ENCODE measurements around the gene RABGAP1L.

The RABGAP1L gene

DNA sequence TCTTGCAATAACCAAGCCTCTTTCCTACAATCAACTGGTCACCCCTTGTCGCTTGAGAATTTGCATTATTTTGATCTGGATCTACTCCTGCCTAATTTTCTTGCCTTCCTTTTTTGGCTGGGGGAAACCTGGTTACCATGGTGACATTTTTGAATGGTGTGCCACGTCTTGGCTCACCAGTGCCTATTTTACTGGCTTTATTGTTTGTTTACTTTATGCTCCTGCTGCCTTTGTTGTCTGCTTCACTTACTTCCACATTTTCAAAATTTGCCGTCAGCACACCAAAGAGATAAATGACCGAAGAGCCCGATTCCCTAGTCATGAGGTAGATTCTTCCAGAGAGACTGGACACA lies 289.2 kb downstream of the RABGAP1L start:
- no peak overlapping the region for H3K9ac ChIP-seq
- H3K4me3 ChIP-seq (ENCODE audit: low read depth, low read length): no peak overlapping the region
- H3K27ac ChIP-seq: peak overlapping the region; percentile 8
- H3K9me3 ChIP-seq (ENCODE audit: control insufficient read depth, low read length): no peaks in the 10 kb centered on the region
- TF ChIP-seq, protein P1, sequence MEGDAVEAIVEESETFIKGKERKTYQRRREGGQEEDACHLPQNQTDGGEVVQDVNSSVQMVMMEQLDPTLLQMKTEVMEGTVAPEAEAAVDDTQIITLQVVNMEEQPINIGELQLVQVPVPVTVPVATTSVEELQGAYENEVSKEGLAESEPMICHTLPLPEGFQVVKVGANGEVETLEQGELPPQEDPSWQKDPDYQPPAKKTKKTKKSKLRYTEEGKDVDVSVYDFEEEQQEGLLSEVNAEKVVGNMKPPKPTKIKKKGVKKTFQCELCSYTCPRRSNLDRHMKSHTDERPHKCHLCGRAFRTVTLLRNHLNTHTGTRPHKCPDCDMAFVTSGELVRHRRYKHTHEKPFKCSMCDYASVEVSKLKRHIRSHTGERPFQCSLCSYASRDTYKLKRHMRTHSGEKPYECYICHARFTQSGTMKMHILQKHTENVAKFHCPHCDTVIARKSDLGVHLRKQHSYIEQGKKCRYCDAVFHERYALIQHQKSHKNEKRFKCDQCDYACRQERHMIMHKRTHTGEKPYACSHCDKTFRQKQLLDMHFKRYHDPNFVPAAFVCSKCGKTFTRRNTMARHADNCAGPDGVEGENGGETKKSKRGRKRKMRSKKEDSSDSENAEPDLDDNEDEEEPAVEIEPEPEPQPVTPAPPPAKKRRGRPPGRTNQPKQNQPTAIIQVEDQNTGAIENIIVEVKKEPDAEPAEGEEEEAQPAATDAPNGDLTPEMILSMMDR (IDR thresholded peaks at IDR 0.05): no peak
- no peak overlapping the region for H3K4me2 ChIP-seq (ENCODE audit: low read length)
- H3K79me2 ChIP-seq: no peaks in the 10 kb centered on the region
- H3K36me3 ChIP-seq (ENCODE audit: control insufficient read depth, insufficient read depth, low read length): no peaks in the 10 kb centered on the region
- H2AFZ ChIP-seq: no peak overlapping the region
- no peaks in the 10 kb centered on the region for H3K27me3 ChIP-seq (ENCODE audit: control insufficient read depth, insufficient read depth, low read length)
- H3K4me1 ChIP-seq: no peaks in the 10 kb centered on the region

DNA sequence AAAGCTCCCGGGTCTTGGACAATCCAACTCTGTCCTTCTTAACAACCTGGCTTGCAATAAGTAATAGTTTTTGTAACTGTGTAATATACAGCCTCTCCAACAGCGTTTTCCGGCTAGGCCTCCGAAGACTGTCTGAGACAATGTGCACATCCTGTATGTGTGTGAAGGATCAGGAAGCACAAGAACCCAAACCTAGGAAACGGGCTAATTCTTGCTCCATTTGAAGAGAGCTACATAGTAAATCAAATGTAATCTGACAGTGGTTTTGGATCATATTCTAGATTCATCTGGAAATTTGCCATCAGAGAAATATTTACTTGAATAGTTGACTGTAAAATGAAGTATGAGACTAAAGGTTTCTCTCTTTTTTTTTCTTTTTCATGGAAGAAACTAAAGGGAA lies 289.7 kb downstream of the RABGAP1L start:
- Histone ChIP-seq H3K4me3 (ENCODE audit: low read depth, low read length) (no peak overlapping the region), H2AFZ (no peak overlapping the region)

DNA sequence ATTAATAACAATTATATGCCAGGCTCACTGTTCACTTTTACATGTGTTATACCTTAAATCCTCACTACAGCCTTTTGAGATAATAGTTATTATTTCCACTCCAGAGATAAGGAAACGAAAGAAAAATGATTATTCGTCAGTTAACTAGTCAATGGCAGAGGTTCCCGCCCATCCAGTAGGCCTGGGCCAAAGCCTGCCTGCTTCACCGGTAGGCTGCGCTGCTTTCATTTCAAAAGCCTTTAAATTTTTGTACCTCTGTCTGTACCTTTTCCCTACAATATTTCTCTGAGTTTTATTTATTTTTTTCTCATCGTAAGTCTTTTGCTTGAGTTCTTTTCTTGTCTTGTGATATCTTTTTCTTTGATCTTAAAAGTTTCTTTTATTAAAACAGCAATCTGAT lies 292.1 kb downstream of the RABGAP1L start:
- Histone ChIP-seq H3K79me2 (no peaks in the 10 kb centered on the region), H3K9me3 (ENCODE audit: control insufficient read depth, low read length) (no peaks in the 10 kb centered on the region), H3K36me3 (ENCODE audit: control insufficient read depth, insufficient read depth, low read length) (no peaks in the 10 kb centered on the region), H3K27ac (no peak overlapping the region), H3K9ac (no peak overlapping the region), H3K4me1 (no peaks in the 10 kb centered on the region), H2AFZ (no peak overlapping the region), H3K4me2 (ENCODE audit: low read length) (no peak overlapping the region), H3K4me3 (ENCODE audit: low read depth, low read length) (no peak overlapping the region), H3K27me3 (ENCODE audit: control insufficient read depth, insufficient read depth, low read length) (no peaks in the 10 kb centered on the region)
- TF ChIP-seq, protein P1 (IDR thresholded peaks at IDR 0.05): no peak

More for the DNA sequence above, 289.7 kb downstream of the RABGAP1L start:
- Histone ChIP-seq H3K79me2 (no peaks in the 10 kb centered on the region), H3K4me1 (no peaks in the 10 kb centered on the region), H3K9ac (no peak overlapping the region), H3K9me3 (ENCODE audit: control insufficient read depth, low read length) (no peaks in the 10 kb centered on the region), H3K36me3 (ENCODE audit: control insufficient read depth, insufficient read depth, low read length) (no peaks in the 10 kb centered on the region), H3K4me2 (ENCODE audit: low read length) (no peak overlapping the region), H3K27ac (peak overlapping the region; percentile 8), H3K27me3 (ENCODE audit: control insufficient read depth, insufficient read depth, low read length) (no peaks in the 10 kb centered on the region)
- TF ChIP-seq, protein P1 (IDR thresholded peaks at IDR 0.05): no peak

DNA sequence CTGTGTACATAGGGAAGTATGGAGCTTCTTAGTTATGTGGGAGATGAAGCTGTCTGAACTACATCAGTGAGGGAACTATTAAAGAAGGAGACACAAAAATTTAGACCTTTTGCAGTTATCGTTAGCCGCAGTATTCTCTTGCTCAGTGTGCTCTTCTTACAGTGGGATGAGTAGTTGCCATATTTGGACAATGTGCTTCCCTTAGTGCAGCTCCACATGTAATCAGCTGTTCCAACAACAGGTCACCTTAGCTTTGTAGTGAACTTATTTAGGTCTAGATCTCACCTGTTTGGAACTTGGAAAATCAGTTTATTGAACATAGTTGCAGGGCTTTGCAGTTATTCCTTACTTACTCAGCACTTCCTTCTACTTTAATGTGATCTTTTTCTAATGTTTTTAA lies 306.5 kb downstream of the RABGAP1L start:
- Histone ChIP-seq H3K27me3 (ENCODE audit: control insufficient read depth, insufficient read depth, low read length) (no peaks in the 10 kb centered on the region), H2AFZ (no peak overlapping the region), H3K79me2 (no peaks in the 10 kb centered on the region), H3K36me3 (ENCODE audit: control insufficient read depth, insufficient read depth, low read length) (no peaks in the 10 kb centered on the region), H3K9me3 (ENCODE audit: control insufficient read depth, low read length) (no peaks in the 10 kb centered on the region), H3K4me3 (ENCODE audit: low read depth, low read length) (no peak overlapping the region), H3K4me1 (no peaks in the 10 kb centered on the region), H3K27ac (no peak overlapping the region), H3K9ac (no peak overlapping the region), H3K4me2 (ENCODE audit: low read length) (no peak overlapping the region)
- TF ChIP-seq, protein P1 (IDR thresholded peaks at IDR 0.05): no peak

DNA sequence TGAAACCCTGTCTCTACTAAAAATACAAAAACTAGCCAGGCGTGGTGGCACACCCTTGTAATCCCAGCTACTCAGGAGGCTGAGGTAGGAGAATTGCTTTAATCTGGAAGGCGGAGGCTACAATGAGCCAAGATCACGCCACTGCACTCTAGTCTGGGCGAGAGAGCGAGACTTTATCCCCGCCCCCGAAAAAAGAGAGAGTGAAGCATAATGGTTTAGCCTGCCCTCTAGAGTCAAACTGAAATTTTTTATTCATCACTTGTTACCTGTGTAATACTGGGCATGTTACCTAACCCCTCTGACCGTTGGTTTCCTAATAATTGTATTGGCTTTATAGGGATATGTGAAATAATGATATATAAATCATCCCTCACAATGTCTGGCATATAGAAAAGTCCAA lies 307.3 kb downstream of the RABGAP1L start:
- Histone ChIP-seq H3K4me3 (ENCODE audit: low read depth, low read length) (no peak overlapping the region), H2AFZ (no peak overlapping the region), H3K9ac (no peak overlapping the region), H3K4me2 (ENCODE audit: low read length) (no peak overlapping the region), H3K27me3 (ENCODE audit: control insufficient read depth, insufficient read depth, low read length) (no peaks in the 10 kb centered on the region), H3K9me3 (ENCODE audit: control insufficient read depth, low read length) (no peaks in the 10 kb centered on the region), H3K27ac (no peak overlapping the region), H3K79me2 (no peaks in the 10 kb centered on the region), H3K36me3 (ENCODE audit: control insufficient read depth, insufficient read depth, low read length) (no peaks in the 10 kb centered on the region), H3K4me1 (no peaks in the 10 kb centered on the region)
- TF ChIP-seq, protein P1 (IDR thresholded peaks at IDR 0.05): no peak
